GM18505 (cell line): Measurements from ENCODE around the gene BORCS5.

Experiments used
- ATAC-seq: cut with Tn5 transposase; IDR thresholded peaks from one replicate; pipeline ENCODE4 v1.9.1; 2021; ENCODE audit not compliant: unreplicated experiment
- POLR2A ChIP-seq: IDR thresholded peaks from 4 replicates; pipeline ENCODE4 v1.6.1; 2011; ENCODE audit warnings: borderline replicate concordance; ENCODE audit not compliant: insufficient read depth, insufficient read length; ENCODE audit errors: extremely low read depth

The BORCS5 gene

DNA sequence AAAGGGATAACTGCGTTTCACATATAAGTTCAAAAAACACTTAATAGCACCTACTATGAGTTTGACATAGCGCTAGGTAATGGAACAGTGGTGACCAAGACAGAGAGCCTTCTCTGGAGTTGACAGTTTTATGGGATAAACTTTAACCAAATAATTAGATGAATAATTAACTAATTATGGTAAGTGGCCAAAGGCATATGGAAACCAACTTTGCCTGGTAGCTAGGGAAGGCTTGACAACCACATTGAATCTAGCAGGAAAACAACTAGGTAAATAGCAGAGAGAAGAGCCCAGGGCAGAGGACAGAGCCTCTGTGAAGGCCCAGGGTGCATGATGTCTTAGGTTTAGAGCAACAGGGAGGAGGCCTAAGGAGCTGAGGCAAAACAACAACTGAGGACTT, 153.7 kb downstream of the BORCS5 start:
- TF ChIP-seq POLR2A, result no peak
- no peak for ATAC-seq

GRCh38 chr12:12511021-12511783, 154.3 kb downstream of the BORCS5 start:
- no peak for TF ChIP-seq POLR2A
- ATAC-seq, result no peak

DNA sequence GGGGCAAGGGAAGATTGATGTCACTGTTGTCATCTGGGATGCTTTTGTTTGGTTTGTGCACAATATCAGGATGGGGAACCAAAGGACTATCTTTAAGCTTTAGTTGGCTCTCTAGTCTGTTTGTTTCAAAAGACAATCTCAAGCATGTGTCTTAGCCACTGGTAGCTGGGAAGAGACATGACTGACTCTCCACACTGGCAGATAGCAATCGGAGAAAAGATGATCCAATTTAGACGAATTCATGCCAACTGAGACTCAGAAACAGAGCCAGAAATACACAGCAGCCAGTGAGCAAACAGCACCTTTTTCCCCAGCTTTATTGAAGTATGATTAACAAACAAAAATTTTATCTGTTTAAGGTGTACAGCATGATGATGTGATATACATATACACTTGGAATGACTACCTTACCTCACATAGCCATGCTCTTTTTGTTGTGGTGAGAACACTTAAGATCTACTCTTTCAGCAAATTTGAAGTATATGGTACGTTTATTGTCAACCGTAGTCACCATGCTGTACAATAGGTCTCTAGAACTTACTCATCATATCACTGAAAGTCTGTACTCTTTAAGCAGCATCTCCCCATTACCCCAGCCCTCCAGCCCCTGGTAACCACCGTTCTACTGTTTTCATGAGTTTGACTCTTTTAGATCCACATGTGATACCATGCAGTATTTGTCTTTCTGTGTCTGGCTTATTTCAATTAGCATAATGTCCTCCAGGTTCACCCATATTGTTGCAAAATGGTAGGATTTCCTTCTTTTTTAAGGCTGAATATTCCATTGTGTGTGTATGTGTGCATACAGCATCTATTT, 155.2 kb downstream of the BORCS5 start:
- no peak for ATAC-seq
- no peak for TF ChIP-seq POLR2A

DNA sequence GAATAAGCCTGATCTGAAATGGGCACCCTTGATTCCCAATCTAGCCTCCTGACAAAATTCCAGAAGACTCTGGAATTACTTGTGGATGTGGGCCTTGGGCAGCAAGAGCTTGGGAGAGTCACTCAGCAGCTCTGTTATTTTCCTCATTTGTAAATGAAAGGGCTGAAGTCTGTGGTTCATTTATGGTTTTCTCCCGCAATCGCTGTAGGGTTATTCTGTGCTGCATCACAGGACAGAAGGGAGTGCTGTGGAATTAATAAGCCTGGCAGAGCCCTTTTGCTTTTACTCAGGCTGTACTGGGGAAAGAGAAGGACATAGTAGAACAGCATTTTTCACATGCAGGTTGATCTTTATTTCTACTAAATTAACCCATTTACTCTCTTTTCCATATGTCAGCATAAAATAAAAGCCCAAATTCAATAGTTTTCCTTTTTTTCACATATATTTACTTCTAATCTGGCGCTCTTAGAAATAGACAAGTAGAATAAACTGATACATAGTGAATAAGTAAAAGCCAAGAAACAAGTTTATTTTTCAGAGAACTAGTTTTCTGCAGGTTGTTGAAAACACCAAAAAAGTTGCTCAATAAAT, 156.6 kb downstream of the BORCS5 start:
- no peak for TF ChIP-seq POLR2A
- ATAC-seq, result no peak

DNA sequence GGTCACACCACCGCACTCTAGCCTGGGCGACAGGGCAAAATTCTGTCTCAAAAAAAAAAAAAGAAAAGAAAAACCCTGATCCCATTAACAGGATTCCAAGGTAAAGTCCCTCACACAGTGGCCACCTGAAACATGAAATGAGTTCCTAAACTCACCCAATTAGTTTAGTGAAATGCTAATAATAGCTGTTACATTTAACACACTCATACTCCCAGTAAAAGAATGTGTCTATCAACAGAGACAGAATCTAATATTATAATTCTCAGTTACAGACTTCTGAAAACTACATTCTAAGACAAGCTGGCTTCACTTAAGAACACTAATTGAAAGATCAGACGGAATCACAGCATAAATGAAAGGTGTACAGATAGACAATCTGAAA, 161.6 kb downstream of the BORCS5 start:
- no peak for TF ChIP-seq POLR2A
- no peak for ATAC-seq

GRCh38 chr12:12518919-12519318, 162.0 kb downstream of the BORCS5 start:
- no peak for ATAC-seq
- no peak for TF ChIP-seq POLR2A
